Measurements from ENCODE around the gene GHRHR.

The GHRHR gene

GRCh38 chr7:30963842-30964241, at the start of gene GHRHR:
TSS of gene GHRHR (plus strand) at chr7:30963953. CDS start at chr7:30964069, 116 bp downstream.
- DNase-seq, result no peak

- no peak for DNase-seq
Observed at GRCh38 chr7:30914596-30914995, 49.2 kb upstream of the GHRHR start.

GRCh38 chr7:30915005-30915601, 48.6 kb upstream of the GHRHR start:
- no peak for DNase-seq

- no peak for DNase-seq
Observed at GRCh38 chr7:30915751-30916150, 48.0 kb upstream of the GHRHR start.

GRCh38 chr7:30916255-30916654, 47.5 kb upstream of the GHRHR start:
- no peak for DNase-seq

GRCh38 chr7:30916767-30917166, 47.0 kb upstream of the GHRHR start:
- no peak for DNase-seq

GRCh38 chr7:30917216-30917893, 46.4 kb upstream of the GHRHR start:
- DNase-seq, result no peak

GRCh38 chr7:30918676-30919075, 45.1 kb upstream of the GHRHR start:
- no peak for DNase-seq

GRCh38 chr7:30920021-30920583, 43.7 kb upstream of the GHRHR start:
- DNase-seq, result peak; percentile 36 to 66

- peak in 1 of 2 experiments; percentile 27 for DNase-seq
Observed at GRCh38 chr7:30920584-30921539, 42.9 kb upstream of the GHRHR start.

- no peak for DNase-seq
Observed at GRCh38 chr7:30921540-30922401, 42.0 kb upstream of the GHRHR start.

- DNase-seq, result no peak
Observed at GRCh38 chr7:30922596-30922995, 41.2 kb upstream of the GHRHR start.

GRCh38 chr7:30923009-30923773, 40.6 kb upstream of the GHRHR start:
- DNase-seq, result no peak

- no peak for DNase-seq
Observed at GRCh38 chr7:30923774-30924413, 39.9 kb upstream of the GHRHR start.

- no peak for DNase-seq
Observed at GRCh38 chr7:30924624-30925023, 39.1 kb upstream of the GHRHR start.

GRCh38 chr7:30925117-30925516, 38.6 kb upstream of the GHRHR start:
- no peak for DNase-seq

- DNase-seq, result no peak
Observed at GRCh38 chr7:30925913-30926312, 37.8 kb upstream of the GHRHR start.

GRCh38 chr7:30926313-30926712, 37.4 kb upstream of the GHRHR start:
- no peak for DNase-seq

GRCh38 chr7:30927040-30927439, 36.7 kb upstream of the GHRHR start:
- DNase-seq, result no peak

- DNase-seq, result no peak
Observed at GRCh38 chr7:30927559-30927958, 36.2 kb upstream of the GHRHR start.
